Right hindlimb (tissue), 1 donor: ENCODE results near the gene BLOC1S6.
A peak's percentile ranks its signal among the peaks of the same experiment; 100 is the strongest.

Source experiments
- DNase-seq: peaks from one replicate; pipeline ENCODE4 v3.0.0-alpha.2; 2018

The BLOC1S6 gene

GRCh38 chr15:45587095-45587862 lies at the start of gene BLOC1S6:
Gene BLOC1S6 (plus strand): TSS chr15:45587379. CDS start chr15:45587444, 65 bp downstream.
- peak; percentile 95 for DNase-seq

GRCh38 chr15:45539680-45540079 lies 47.5 kb upstream of the BLOC1S6 start:
- no peak for DNase-seq

GRCh38 chr15:45540531-45540930 lies 46.6 kb upstream of the BLOC1S6 start:
- no peak for DNase-seq

- DNase-seq = no peak
Observed at GRCh38 chr15:45543051-45543450, 44.1 kb upstream of the BLOC1S6 start.

- DNase-seq = no peak
Observed at GRCh38 chr15:45544266-45545023, 42.7 kb upstream of the BLOC1S6 start.

DNA sequence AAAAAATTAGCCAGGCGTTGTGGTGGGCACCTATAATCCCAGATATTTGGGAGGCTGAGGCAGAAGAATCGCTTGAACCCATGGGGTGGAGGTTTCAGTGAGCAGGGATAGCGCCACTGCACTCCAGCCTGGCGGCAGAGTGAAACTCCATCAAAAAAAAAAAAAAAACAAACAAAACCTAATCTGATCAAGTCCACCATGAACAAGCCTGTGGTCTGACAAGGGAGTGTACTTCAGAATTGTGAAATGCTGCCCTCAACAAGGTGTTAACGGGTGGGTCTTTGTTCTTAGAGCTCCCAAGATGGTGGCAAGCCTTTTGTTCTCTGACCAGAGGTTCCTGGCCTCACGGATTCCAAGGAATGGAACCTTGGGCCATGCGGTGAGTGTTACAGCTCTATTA lies 40.4 kb upstream of the BLOC1S6 start:
- no peak for DNase-seq

DNA sequence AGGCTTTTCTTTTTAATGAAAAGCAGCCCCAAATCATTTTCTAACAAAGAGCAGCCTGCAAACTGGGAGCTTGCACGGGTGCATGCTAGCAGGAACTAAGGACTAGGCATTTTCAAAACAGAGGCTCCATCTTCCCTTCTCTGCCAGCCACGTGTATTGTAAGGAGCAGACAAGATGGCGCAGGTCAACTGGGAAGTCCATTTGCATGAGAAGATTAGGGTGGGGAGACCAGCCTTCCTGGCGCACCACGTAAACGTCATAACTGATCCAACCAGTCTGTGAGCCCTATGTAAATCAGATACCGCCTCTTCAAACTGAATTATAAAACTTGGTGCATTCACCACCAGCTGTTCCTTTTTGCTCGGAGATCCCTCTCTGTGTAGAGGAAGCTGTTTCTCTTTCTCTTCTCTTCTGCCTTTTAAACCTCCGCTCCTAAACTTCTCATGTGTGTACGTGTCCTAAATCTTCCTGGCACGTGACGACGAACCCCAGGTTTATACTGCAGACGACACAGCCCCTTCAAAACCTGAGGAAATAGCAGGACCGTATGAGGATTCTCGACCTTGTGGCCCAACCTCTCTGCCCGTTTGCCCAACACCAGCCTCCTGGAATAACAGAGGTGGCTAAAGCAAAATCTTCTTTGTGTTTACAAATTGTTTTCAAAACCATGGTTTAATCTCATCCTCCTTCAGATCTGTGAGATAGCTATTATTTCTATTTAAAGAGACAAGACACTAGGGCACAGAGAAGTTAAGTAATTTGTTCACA lies 38.2 kb upstream of the BLOC1S6 start:
- no peak for DNase-seq

GRCh38 chr15:45549541-45550220 lies 37.5 kb upstream of the BLOC1S6 start:
- DNase-seq = no peak

GRCh38 chr15:45550436-45550835 lies 36.7 kb upstream of the BLOC1S6 start:
- no peak for DNase-seq

DNA sequence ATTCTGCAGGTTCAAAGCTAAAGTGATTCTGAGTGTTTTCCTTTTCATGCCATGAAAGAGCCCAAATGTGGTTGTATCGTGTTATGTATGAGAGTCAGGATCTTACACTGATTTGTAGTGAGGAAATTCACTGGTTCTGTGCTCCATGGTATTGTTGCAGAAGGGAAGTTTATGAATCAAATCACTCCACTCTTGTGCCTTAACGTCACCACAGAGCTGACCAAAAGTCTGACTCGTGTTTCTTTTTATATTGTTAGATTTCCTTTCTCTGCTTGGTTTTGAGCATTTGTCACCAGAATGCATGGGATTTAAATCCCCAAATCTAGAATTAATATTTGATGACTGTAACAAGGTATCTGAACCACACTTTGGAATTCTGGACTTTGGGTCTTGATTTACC lies 35.5 kb upstream of the BLOC1S6 start:
- no peak for DNase-seq

- DNase-seq = no peak
Observed at GRCh38 chr15:45555934-45556608, 31.1 kb upstream of the BLOC1S6 start.

- DNase-seq = no peak
Observed at GRCh38 chr15:45572617-45573016, 14.6 kb upstream of the BLOC1S6 start.

GRCh38 chr15:45573961-45574629 lies 13.1 kb upstream of the BLOC1S6 start:
- DNase-seq = no peak

GRCh38 chr15:45581919-45582318 lies 5.3 kb upstream of the BLOC1S6 start:
- no peak for DNase-seq

- no peak for DNase-seq
Observed at GRCh38 chr15:45583731-45584639, 3.2 kb upstream of the BLOC1S6 start.

- no peak for DNase-seq
Observed at GRCh38 chr15:45585069-45585791, 1.9 kb upstream of the BLOC1S6 start.

DNA sequence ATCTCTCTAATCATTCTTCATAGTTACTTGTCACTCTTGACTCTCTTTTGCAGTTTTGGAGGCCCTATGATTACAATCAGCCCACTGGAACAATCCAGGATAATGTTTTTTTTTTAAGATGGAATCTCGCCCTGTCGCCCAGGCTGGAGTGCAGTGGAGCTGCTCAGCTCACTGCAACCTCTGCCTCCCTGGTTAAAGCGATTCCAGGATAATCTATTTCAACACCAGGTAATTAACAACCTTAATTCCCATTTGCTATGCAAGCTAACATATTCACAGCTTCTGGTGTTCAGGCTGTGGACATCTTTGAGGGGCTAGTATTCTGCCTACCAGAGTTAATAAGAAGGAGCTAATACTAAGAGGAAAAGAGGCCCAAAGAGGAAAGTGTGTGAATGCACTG lies 1.1 kb upstream of the BLOC1S6 start:
- DNase-seq = no peak

GRCh38 chr15:45586601-45587094 lies 531 bp upstream of the BLOC1S6 start:
- no peak for DNase-seq

GRCh38 chr15:45587863-45588170 lies 638 bp downstream of the BLOC1S6 start:
- no peak for DNase-seq
